ENCODE measurements around the gene PIK3R1.

- TF ChIP-seq POLR2AphosphoS5 (IDR thresholded peaks at IDR 0.05) (no peak), CTCF (IDR thresholded peaks at IDR 0.05) (no peak)
These were observed 71.0 kb downstream of the PIK3R1 start for GRCh38 chr5:68286612-68286912.

All from prostate gland (tissue), 2 donors.